ENCODE results near the gene ADGRG3. TPM values are rescaled to one million over a fixed set of nuclear protein-coding genes. Genes with fewer than 3 reads are reported as not detected.

Gene ADGRG3
- total RNA-seq, 1 experiment from 2014 or later: not detected

DNA sequence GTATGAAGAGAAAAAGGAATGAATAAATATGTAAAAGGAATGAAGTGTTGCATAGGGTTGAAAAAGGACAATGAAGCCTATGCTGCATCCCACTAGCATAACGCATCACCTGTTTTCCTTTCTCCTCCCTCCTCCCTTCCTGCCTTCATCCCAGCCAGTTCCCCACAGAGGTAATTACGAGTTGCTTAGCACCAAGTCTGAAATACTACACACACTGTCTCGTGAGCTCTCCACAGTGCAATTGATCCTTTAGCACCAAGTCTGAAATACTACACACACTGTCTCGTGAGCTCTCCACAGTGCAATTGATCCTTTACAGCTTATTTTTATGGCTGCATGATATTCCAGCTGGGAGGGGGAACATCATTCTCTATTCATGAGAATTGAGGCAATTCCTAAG, 25.4 kb downstream of the ADGRG3 start:
- Histone ChIP-seq H3K9ac (ENCODE audit: low read length) (no peak overlapping the region), H3K4me3 (replicated peaks in 1 of 2; ENCODE audit: low read depth in 1 of 2, low read length in 2 of 2) (no peak overlapping the region), H4K20me1 (ENCODE audit: insufficient read depth) (no peaks in the 10 kb centered on the region), H3K79me2 (ENCODE audit: insufficient read depth, low read length) (no peaks in the 10 kb centered on the region), H2AFZ (ENCODE audit: low read depth, low read length, poor library complexity, severe bottlenecking) (no peak overlapping the region), H3K36me3 (ENCODE audit: control insufficient read depth in 1 of 2, insufficient read depth in 2 of 2, low read length in 2 of 2) (no peaks in the 10 kb centered on the region), H3K27ac (ENCODE audit: low read depth, low read length) (no peak overlapping the region), H3K4me1 (ENCODE audit: control insufficient read depth in 1 of 2, insufficient read depth in 2 of 2, low read length in 2 of 2) (peaks cover 0 to 4% of the 10 kb centered on the region in 2 experiments; a peak in 1 of 4 replicates), H3K9me2 (ENCODE audit: insufficient read depth) (no peaks in the 10 kb centered on the region), H3K9me3 (ENCODE audit: control insufficient read depth in 1 of 2, insufficient read depth in 1 of 2, low read depth in 1 of 2, low read length in 2 of 2) (no peaks in the 10 kb centered on the region), H3K4me2 (ENCODE audit: low read length) (no peak overlapping the region), H3K27me3 (ENCODE audit: insufficient read depth, low read length) (no peaks in the 10 kb centered on the region)
- no peak for TF ChIP-seq TCF7L2 (IDR thresholded peaks at IDR 0.05; ENCODE audit: borderline replicate concordance, extremely low read depth, insufficient read depth, insufficient read length)
- TF ChIP-seq EGR1 (IDR thresholded peaks at IDR 0.05; ENCODE audit: low read depth): no peak
- TF ChIP-seq CBX3 (IDR thresholded peaks at IDR 0.05; ENCODE audit: low read depth): no peak
- TF ChIP-seq MAX (IDR thresholded peaks at IDR 0.05): no peak
- no peak for TF ChIP-seq EZH2 (IDR thresholded peaks at IDR 0.05)
- TF ChIP-seq JUND (IDR thresholded peaks at IDR 0.05): no peak
- no peak for TF ChIP-seq ZFX (IDR thresholded peaks at IDR 0.05)
- no peak for TF ChIP-seq SP1 (IDR thresholded peaks at IDR 0.05; ENCODE audit: low read depth)
- TF ChIP-seq EZH2phosphoT487 (IDR thresholded peaks at IDR 0.05; ENCODE audit: borderline replicate concordance): no peak
- TF ChIP-seq SIN3A (IDR thresholded peaks at IDR 0.05; ENCODE audit: low read depth): no peak
- TF ChIP-seq RAD21 (IDR thresholded peaks at IDR 0.05; ENCODE audit: low read depth): no peak
- TF ChIP-seq, protein P1, sequence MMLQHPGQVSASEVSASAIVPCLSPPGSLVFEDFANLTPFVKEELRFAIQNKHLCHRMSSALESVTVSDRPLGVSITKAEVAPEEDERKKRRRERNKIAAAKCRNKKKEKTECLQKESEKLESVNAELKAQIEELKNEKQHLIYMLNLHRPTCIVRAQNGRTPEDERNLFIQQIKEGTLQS (IDR thresholded peaks at IDR 0.05): no peak
- TF ChIP-seq POLR2AphosphoS5 (IDR thresholded peaks at IDR 0.05; ENCODE audit: low read depth, low read length): no peak
- TF ChIP-seq FOSL1 (IDR thresholded peaks at IDR 0.05; ENCODE audit: low read depth): no peak
- TF ChIP-seq POLR2A (IDR thresholded peaks at IDR 0.05; ENCODE audit: borderline replicate concordance, extremely low read depth, insufficient read depth, insufficient read length): no peak
- TF ChIP-seq ZBTB33 (IDR thresholded peaks at IDR 0.05; ENCODE audit: extremely low read depth, insufficient replicate concordance, low read length): no peak
- no TSS peak for BruUV-seq (replicated peaks)
- ATAC-seq: no peak
- intact Hi-C loops (cut with micrococcal nuclease): no loop called here
- no peak for DNase-seq (ENCODE audit: low read depth, low spot score)
- ChIA-PET CTCF (no interaction called here), POLR2A (no interaction called here), RAD21 (ENCODE audit: low non-redundant PET in 1 of 2, low total read pairs in 2 of 2, uncharacterized antibody in 2 of 2, unreplicated experiment in 2 of 2) (no interaction called here)

Measured in HCT116 (cell line).